NCI-H526 treated with DMSO at 0.1 percent for 48 hours (cell line): ENCODE results near the gene NOTO.

Experiments used
- DNase-seq: peaks from one replicate; lab custom pipeline; 2025; lab: John Stamatoyannopoulos, UW

NOTO gene

DNA sequence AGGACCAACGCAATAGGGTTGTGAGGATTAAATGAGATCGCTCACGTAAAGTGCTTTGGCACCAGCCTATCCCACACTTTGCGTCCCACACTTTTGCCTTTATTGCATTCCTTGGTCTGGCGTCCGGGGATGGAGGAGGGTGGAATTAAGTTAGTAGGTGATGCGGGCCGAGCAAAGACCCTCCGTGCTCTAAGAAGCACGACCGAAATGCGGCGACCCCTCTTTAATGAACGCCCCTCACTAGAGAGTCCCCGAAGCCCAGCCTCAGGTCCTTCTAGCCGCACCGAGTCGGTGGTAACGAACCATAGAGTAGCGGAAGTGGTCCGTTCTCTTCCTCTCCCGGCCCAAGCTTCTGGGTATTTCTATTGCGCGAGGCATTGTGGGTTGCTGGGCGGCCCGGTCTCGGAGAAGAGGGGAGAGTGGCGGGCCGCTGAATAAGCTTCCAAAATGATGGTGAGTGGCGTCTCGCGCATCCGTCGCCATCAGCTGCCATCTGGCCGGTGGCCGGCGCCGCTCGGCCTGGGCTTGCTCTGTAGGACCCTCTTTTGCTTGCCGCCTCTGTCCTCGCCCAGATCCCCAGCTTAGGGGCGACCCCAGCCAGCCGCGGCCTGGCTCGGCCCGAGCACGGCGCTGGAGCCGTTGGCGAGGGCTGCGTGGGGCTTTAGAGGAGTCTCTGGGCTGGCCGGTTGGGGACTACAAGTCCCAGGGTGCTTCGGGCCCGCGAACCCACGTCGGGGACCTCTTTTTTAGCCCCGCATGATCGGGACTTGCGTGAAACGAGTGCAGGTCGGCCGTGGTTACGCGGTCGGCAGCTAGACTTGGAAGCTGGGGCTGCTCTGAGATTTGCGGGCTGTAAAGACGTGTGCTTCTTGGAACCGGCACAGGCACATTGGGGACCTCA lies 31.8 kb downstream of the NOTO start, which contains the start of gene CCT7:
TSS of gene CCT7 (plus strand) at position 377 of the 901 bp plus-strand sequence. CDS start at position 448, 71 bp downstream.
- DNase-seq: peak; percentile 86

DNA sequence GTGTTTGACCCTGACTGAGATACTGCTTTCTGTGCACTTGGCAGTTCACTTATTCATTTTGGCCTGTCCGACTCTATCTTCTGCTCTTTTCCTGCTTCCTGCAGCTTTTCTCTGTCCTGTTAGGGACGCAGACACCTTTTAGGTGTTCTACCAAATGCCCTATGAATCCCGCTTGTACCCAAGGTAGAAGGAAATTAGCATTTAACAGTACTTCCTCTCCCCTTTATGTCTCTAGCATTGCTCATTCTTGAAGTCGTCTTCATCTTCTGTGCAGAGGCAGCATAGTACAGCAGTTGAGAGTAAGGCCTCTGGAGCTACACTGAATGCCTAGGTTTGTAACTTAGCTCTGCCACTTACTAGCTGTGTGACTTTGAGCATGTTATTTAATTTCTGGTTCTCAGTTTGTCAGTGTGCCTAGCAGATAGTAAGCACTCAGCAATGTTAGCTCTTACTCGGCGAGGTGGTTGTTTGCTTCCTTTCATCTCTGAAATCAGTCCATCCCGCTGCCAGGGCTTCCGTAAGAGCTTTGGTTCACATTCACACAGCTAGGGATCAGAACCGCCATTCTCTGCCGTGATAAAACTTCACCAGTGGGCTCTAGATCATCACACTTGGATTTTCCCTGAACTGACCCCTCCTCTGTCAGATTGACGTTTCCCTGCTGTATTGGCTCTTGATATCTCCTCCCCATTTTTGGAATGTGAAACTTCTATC lies 33.1 kb downstream of the NOTO start:
- DNase-seq: no peak

- no peak for DNase-seq
Measured at GRCh38 chr2:73237168-73237567, 34.8 kb downstream of the NOTO start.

- DNase-seq: no peak
Measured at GRCh38 chr2:73238149-73238548, 35.8 kb downstream of the NOTO start.

GRCh38 chr2:73238976-73239375 lies 36.6 kb downstream of the NOTO start:
- no peak for DNase-seq

DNA sequence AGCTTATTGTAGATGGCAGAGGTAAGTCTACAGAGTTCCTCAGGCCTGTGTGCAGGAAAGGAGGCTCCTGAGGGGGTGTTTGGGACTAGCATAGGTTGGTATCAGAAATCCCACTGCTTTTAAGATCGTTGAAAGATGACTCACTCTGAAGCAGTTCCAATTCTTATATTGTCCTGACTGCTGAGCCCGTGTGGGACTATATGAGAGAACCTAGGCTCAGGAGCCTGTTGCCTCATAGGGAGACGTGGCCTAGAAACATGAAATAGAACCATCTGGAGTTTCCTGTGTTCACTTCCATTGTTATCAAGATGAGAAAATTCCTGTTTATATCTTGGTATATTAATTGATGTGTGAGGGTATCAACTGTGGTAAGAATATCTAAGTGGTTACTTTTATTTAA lies 37.4 kb downstream of the NOTO start:
- DNase-seq: no peak

- DNase-seq: no peak
Measured at GRCh38 chr2:73243884-73244570, 41.7 kb downstream of the NOTO start.

DNA sequence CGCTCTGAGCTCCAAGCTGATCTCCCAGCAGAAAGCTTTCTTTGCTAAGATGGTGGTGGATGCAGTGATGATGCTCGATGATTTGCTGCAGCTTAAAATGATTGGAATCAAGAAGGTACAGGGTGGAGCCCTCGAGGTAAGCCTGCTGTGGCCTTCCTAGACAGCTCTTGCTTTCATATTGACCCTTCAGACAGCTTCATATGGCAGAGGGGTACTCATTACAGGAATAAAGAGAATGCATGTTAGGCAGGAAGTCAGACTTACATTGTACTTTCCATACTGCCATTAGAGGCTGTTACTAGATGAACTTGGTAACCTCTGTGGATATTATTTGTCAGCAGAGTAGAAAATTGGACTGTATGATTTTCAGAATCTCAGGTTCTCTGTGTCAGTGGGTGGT lies 42.2 kb downstream of the NOTO start:
- DNase-seq: no peak

GRCh38 chr2:73246850-73247249 lies 44.5 kb downstream of the NOTO start:
- DNase-seq: no peak

DNA sequence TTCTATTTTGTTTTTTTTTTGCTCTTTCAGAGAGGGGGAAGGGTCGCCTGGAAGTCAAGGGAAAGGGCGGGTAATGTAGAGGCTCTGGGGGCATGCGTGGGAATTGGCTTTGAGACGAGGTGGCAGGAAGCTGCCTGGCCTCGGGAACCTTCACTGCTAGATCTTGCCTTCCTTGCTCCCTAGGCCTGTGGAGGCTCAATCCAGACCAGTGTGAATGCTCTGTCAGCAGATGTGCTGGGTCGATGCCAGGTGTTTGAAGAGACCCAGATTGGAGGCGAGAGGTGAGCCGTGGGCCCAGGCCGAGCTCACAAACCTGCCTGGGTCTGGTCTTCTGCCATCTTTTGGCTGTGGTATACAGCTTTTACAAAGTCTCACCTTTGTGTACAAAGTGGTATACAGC lies 47.3 kb downstream of the NOTO start:
- no peak for DNase-seq

GRCh38 chr2:73250872-73251846 lies 48.8 kb downstream of the NOTO start:
- DNase-seq: no peak

- DNase-seq: no peak
Measured at GRCh38 chr2:73252238-73253027, 50.1 kb downstream of the NOTO start.

GRCh38 chr2:73253400-73253799 lies 51.0 kb downstream of the NOTO start:
- DNase-seq: no peak

DNA sequence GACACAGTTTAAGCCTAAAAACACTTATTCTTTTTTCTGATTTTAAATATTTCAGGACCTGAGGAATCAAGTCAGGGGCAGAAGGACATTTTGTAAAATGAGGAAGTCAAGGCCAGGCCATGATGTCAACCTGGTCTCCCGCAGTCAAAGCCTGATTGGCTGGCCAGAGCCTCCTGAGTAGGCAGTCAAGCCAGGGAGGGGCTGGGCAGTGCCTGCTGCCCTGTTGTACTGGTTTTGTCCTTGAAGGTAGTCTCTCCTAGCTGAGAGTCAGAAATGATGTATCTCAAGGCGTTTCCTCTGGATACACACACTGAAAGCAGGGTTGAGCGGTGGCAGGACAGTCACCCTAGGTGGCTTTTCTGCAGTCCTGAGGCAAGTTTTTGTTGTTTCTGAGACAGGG lies 51.5 kb downstream of the NOTO start:
- no peak for DNase-seq

DNA sequence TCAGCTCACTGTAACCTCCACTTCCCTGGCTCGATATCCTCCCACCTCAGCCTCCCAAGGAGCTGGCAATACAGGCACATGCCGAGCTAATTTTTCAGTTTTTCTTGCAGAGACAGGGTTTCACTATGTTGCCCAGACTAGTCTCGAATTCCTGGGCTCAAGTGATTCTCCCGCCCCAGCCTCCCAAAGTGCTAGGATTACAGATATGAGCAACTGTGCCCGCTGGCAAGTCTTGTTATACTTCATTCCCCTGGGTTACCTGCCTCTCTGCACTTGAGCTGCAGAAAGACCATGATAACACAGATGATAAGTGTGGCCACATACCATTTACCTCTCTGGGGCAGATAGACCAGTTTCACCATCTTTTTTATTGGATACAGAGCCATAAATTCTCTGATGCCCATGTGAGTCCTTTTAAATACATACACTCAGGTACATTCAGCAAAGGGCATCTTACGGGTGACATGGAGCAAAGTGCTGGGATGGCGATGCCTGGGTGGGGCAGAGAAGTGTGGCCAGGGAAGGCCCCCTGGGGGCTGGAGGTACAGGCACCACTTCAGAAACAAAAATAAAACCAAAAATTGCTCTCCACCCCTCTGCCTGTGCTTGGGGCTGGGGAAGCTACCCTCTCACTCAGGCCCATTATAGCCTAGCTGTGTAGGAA lies 52.1 kb downstream of the NOTO start:
- no peak for DNase-seq

- no peak for DNase-seq
Measured at GRCh38 chr2:73255007-73255644, 52.8 kb downstream of the NOTO start.

GRCh38 chr2:73255907-73256617 lies 53.7 kb downstream of the NOTO start:
- no peak for DNase-seq

DNA sequence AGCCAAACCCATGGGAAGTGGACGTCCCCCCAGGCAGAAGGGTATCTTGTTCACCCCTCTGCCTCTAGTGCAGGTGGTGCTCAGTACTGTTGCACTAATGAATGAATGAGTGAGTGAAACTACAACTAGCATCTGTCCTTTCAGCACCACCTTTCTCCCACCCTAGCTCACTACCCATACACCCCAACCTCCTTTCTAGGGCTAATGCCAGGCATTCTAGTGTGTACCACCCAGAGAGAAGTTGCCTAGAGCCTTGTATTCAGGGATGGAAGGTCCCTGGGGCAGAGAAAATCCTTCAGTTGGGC lies 54.2 kb downstream of the NOTO start:
- no peak for DNase-seq

DNA sequence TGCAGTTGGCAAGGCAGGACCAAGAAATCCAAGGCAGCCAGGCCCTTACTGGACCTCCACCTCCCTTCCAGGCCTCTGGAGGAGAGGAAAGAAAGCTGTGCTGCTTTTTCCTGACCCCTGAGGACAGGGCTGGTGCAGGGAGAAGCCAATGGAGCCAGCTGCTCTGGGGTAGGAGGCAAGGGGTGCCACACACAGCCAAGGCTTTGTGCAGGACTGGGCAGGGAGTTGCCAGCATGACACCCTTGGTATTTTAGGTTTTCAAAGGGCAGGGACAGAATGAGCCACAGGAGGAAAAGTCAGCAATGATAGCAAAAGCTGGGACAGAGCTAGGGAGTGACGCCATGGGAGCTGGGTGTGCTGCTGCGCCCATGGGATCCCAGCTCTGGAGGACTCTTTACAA lies 54.6 kb downstream of the NOTO start:
- DNase-seq: no peak
